Heart right ventricle (tissue), 16 donors: ENCODE data around the gene APOC1. TPM values are rescaled to one million over a fixed set of nuclear protein-coding genes. Genes with fewer than 3 reads are reported as not detected.
"Not testable (repeated sequence)": the region's sequence is repeated elsewhere in the genome, so short reads cannot be mapped to it uniquely, and the experiment has no call there.

Source experiments
- ATAC-seq, 8 donors: fragments of 200-7000 bp; cut with Tn5 transposase; one replicate each; pipeline ENCODE4 v1.9.1; 2020; ENCODE audit warnings: mild to moderate bottlenecking in 8 of 8, moderate library complexity in 8 of 8, moderate number of reproducible peaks in 1 of 8
- DNase-seq, 2 donors: peaks; one replicate each; pipeline ENCODE4 v3.0.0-alpha.2; 2020
- H3K27ac ChIP-seq, 10 donors: fragments of 200-600 bp; sonication (generic) in 2 of 10; one replicate each; pipeline versions ENCODE4 v1.5.0 to v1.8.0; 2020 to 2022; ENCODE audit warnings: mild to moderate bottlenecking in 3 of 10
- H3K27me3 ChIP-seq, 7 donors: fragments of 200-600 bp; one replicate each; pipeline ENCODE4 v1.8.0; 2021 to 2022; ENCODE audit warnings: mild to moderate bottlenecking in 2 of 7
- H3K36me3 ChIP-seq, 9 donors: fragments of 200-600 bp; sonication (generic) in 1 of 9; one replicate each; pipeline versions ENCODE4 v1.5.0 to v1.8.0; 2020 to 2022; ENCODE audit warnings: mild to moderate bottlenecking in 2 of 9
- H3K4me1 ChIP-seq, 9 donors: fragments of 200-600 bp; sonication (generic) in 1 of 9; one replicate each; pipeline versions ENCODE4 v1.5.0 to v1.8.0; 2020 to 2022; ENCODE audit warnings: mild to moderate bottlenecking in 4 of 9
- H3K4me3 ChIP-seq, 10 donors: fragments of 200-600 bp; sonication (generic) in 2 of 10; one replicate each; pipeline versions ENCODE4 v1.5.0 to v1.8.0; 2020 to 2022; ENCODE audit warnings: mild to moderate bottlenecking in 7 of 10, moderate library complexity in 2 of 10
- H3K9me3 ChIP-seq, 11 donors: fragments of 200-600 bp in 10 of 11; sonication (generic) in 2 of 11; one replicate each; pipeline versions ENCODE4 v1.5.0 to v1.8.0; 2013 to 2022; ENCODE audit warnings: mild to moderate bottlenecking in 2 of 11, control low read depth in 1 of 11, moderate library complexity in 1 of 11
- WGBS, 2 donors: extraction: QIAGEN DNeasy Blood & Tissue Kit; methylation state at CpG; one replicate each; pipeline ENCODE4 v1.1.7; 2013; ENCODE audit warnings: inconsistent platforms in 1 of 2; 5-methylcytosine and 5-hydroxymethylcytosine counted together
- intact Hi-C, 10 donors: fragments of 100-400 bp; cut with DNase I; formaldehyde crosslinking; loops; one replicate each; pipeline versions ENCODE4 v1.11.1 to v1.14.2; 2022
- polyA plus RNA-seq, 2 donors: library from polyadenylated mRNA; stranded (reverse); fragments of 200-250 nt; gene quantifications; one replicate each; pipeline ENCODE4 v1.2.3, GENCODE V29; 2013
- total RNA-seq, 10 donors: library from RNA; stranded (reverse); fragmentation: NEBNext Ultra II Directional in 3 of 10; extraction: Animal tissue kit (Norgen Biotek cat#: 25700) in 3 of 10; gene quantifications; one replicate each; pipeline versions ENCODE4 v1.2.1 to v1.2.4, GENCODE V29; 2021 to 2023
- TF ChIP-seq, protein P1 (sequence below), 9 donors: fragments of 200-600 bp; sonication (generic) in 2 of 9; IDR thresholded peaks; one replicate each; pipeline versions ENCODE4 v1.5.0 to v1.8.0; 2021 to 2022; ENCODE audit warnings: antibody characterized with exemption in 9 of 9, mild to moderate bottlenecking in 5 of 9, moderate library complexity in 1 of 9
- donor health status: Arrhythmogenic right ventricular cardiomyopathy.
- donor health status: ischemic (EF 13 %, LVEDD 7.1; RV severe dilation, severe dysfunction).
- donor health status: healthy with polysubstance abuse.
- donor health status: DM: no; HTN: yes; CAD: no.
- donor health status: DM: no; HTN: no; CAD: no.
- donor health status: ischemic (EF 25% LVEDD 6.9; RV normal size, moderate dysfunction).
- donor health status: ischemic (EF 25% LVEDD 5.7; RV mildly dilated, moderate dysfunction).
- donor health status: healthy.
- donor health status: DM: yes; HTN: yes; CAD: no.
- donor health status: Ischemic cardiomyopathy.
- donor health status: ischemic (EF 35%, LVEDD 5.7; RV mildly dilated, moderate dysfunction).
- donor health status: nonischemic (EF 11% LVEDD 7.7; RV severe dilation, severe dysfunction).
- donor health status: DM: yes; HTN: yes; CAD: no.
- donor health status: PGD.
- donor health status: ischemic (EF 29% LVEDD 5.4; RV normal size, mild dysfunction).
- donor health status: nonischemic (EF 23%, LVEDD 6.1; RV moderate dilation, normal function).

The APOC1 gene
- total and polyA plus RNA-seq, 12 donors: 1.4 to 13.5 (median 2.9) TPM; not detected in 5

DNA sequence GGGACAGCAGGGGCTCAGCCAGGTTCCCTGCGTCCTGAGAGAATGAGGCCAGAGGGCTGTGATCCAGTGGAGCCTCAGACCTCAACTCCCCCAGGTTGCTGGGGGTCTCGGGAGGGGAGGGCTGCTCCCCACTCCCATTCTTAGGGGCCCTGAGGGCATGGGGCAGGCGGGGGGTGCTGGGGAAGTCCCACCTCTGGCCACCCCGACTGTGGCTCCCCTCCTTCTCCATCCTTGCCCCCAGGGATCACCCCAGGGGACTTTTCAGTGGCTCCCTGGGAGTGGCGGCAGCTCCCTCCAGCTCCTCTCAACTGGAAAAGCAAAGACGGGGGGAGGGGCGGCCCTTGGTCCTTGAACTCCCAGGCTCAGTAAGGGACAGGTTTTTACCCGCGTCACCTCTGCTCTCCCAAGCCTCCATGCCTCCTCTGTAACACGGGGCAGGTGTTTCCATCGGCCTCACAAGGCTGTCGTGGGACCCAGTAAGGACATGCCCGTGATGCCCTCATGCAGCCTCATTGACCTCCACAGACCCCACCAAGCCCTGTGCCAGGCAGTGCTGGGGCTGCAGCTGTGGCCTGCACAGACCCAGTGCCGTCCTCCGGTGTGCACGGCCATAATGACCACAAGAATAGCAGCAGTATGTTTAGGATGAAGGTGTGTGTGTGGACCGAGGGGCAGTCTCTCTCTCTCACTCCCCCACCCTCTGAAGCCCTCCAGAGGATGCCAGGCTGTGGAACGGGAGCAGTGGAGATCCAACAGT, 34.9 kb upstream of the APOC1 start:
- TF ChIP-seq, protein P1, sequence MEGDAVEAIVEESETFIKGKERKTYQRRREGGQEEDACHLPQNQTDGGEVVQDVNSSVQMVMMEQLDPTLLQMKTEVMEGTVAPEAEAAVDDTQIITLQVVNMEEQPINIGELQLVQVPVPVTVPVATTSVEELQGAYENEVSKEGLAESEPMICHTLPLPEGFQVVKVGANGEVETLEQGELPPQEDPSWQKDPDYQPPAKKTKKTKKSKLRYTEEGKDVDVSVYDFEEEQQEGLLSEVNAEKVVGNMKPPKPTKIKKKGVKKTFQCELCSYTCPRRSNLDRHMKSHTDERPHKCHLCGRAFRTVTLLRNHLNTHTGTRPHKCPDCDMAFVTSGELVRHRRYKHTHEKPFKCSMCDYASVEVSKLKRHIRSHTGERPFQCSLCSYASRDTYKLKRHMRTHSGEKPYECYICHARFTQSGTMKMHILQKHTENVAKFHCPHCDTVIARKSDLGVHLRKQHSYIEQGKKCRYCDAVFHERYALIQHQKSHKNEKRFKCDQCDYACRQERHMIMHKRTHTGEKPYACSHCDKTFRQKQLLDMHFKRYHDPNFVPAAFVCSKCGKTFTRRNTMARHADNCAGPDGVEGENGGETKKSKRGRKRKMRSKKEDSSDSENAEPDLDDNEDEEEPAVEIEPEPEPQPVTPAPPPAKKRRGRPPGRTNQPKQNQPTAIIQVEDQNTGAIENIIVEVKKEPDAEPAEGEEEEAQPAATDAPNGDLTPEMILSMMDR (IDR thresholded peaks at IDR 0.05): no peak
- DNase-seq: no peak
- Histone ChIP-seq H3K27ac (peak overlapping the region in 2 of 10 donors; percentile 16 to 36), H3K27me3 (no peaks in the 10 kb centered on the region), H3K9me3 (no peaks in the 10 kb centered on the region), H3K36me3 (peaks cover 0 to 82% (median 25%) of the 10 kb centered on the region in 9 donors), H3K4me3 (no peak overlapping the region), H3K4me1 (peaks cover 0 to 30% (median 9%) of the 10 kb centered on the region in 9 donors)
- WGBS, 2 donors: 77% methylated on average over 18 of the region's 18 CpGs
- intact Hi-C loops: no loop called here
- ATAC-seq: no peak

DNA sequence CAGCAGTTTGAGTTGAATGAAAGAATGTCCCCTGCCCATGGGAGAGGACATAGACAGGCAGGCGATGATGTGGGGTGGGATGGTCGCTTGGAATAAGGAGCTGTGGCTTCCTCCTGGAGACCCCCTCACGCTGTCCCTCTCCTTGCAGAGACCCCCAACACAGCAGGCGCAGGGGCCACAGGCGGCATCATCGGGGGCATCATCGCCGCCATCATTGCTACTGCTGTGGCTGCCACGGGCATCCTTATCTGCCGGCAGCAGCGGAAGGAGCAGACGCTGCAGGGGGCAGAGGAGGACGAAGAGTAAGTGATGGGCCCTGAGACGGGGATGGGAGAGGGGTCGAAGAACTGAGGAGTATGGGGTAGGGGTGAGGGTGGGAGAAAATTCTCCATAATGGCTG, 32.3 kb upstream of the APOC1 start:
- intact Hi-C loops: no loop called here
- TF ChIP-seq, protein P1 (IDR thresholded peaks at IDR 0.05): no peak
- peaks cover 0 to 82% (median 12%) of the 10 kb centered on the region in 9 donors for H3K36me3 ChIP-seq
- WGBS, 2 donors: 89% methylated on average over 15 of the region's 15 CpGs
- no peak for ATAC-seq
- DNase-seq: no peak
- H3K9me3 ChIP-seq: no peaks in the 10 kb centered on the region
- H3K4me3 ChIP-seq: no peak overlapping the region
- H3K4me1 ChIP-seq: peaks cover 0 to 9% (median 0%) of the 10 kb centered on the region in 9 donors
- H3K27me3 ChIP-seq: no peaks in the 10 kb centered on the region
- no peak overlapping the region for H3K27ac ChIP-seq

DNA sequence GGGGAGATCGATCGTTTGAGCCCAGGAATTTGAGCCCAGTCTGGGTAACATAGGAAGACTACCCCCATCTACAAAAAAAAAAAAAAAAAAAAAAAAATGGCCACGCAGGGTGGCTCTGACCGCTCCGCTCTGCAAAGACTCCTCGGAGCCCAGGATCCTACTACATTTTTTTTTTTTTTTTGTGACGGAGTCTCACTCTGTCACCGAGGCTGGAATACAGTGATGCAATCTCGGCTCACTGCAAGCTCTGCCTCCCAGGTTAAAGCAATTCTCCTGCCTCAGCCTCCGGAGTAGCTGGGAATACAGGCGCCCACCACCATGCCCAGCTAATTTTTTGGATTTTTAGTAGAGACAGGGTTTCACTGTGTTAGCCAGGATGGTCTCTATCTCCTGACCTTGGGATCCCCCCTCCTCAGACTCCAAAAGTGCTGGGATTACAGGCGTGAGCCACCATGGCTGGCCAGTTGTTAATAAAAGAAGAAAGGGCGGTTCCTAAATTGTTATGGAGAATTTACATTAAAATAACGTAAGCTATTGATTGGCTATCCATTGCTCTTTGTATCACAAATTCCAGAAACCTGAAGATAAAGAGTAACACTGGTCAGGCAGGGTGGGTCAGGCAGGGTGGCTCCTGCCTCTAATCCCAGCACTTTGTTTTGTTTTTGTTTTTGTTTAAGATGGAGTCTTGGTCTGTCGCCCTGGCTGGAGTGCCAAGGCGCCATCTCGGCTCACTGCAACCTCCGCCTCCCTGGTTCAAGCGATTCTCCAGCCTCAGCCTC, 31.6 kb upstream of the APOC1 start:
- DNase-seq, H3K4me3 ChIP-seq, H3K27ac ChIP-seq, H3K9me3 ChIP-seq, H3K4me1 ChIP-seq, ATAC-seq, H3K27me3 ChIP-seq, intact Hi-C loops: not testable (repeated sequence)
- 90 to 95% methylated on average over 19 of the region's 19 CpGs for WGBS, 2 donors
- peaks cover 0 to 82% (median 11%) of the 10 kb centered on the region in 9 donors for H3K36me3 ChIP-seq

DNA sequence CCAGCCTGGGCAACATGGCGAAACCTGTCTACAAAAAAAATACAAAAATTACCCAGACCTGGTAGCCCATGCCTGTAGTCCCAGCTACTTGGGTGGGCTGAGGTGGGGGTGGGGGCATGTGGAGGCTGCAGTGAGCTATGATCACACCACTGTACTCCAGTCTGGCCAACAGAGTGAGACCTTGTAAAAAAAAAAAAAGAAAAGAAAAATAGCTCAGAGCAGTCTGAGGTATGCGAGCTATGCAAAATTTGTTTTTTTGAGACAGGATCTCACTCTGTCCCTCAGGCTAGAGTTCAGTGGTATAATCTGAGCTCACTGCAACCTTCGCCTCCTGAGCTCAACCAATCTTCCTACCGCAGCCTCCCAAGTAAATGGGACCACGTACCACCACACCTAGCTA, 30.5 kb upstream of the APOC1 start:
- no peak for ATAC-seq
- Histone ChIP-seq H3K27me3 (no peaks in the 10 kb centered on the region), H3K4me1 (peaks cover 0 to 9% (median 0%) of the 10 kb centered on the region in 9 donors), H3K36me3 (peaks cover 0 to 82% (median 17%) of the 10 kb centered on the region in 9 donors), H3K27ac (no peak overlapping the region), H3K9me3 (no peaks in the 10 kb centered on the region), H3K4me3 (no peak overlapping the region)
- 90 to 97% methylated on average over 5 of the region's 5 CpGs for WGBS, 2 donors
- TF ChIP-seq, protein P1 (IDR thresholded peaks at IDR 0.05): no peak
- DNase-seq: no peak
- intact Hi-C loops: no loop called here
